OCI-M2 (cell line): Measurements from ENCODE around the gene CILP2.

Source experiments
- DNase-seq: peaks from one replicate; lab custom pipeline; 2025; ENCODE audit not compliant: unreplicated experiment; lab: John Stamatoyannopoulos, UW

Gene CILP2

GRCh38 chr19:19563348-19563848 lies 25.3 kb downstream of the CILP2 start:
- DNase-seq, result no peak

- no peak for DNase-seq
Measured at GRCh38 chr19:19566306-19566705, 28.2 kb downstream of the CILP2 start.

- DNase-seq, result no peak
Measured at GRCh38 chr19:19567391-19567790, 29.3 kb downstream of the CILP2 start.

- DNase-seq, result no peak
Measured at GRCh38 chr19:19568802-19569756, 31.0 kb downstream of the CILP2 start.

GRCh38 chr19:19570571-19570970 lies 32.5 kb downstream of the CILP2 start:
- DNase-seq, result no peak

GRCh38 chr19:19571071-19571786 lies 33.2 kb downstream of the CILP2 start:
- DNase-seq, result no peak

GRCh38 chr19:19575411-19575810 lies 37.3 kb downstream of the CILP2 start:
- DNase-seq, result no peak

- DNase-seq, result no peak
Measured at GRCh38 chr19:19578252-19578651, 40.2 kb downstream of the CILP2 start.

GRCh38 chr19:19579533-19580361 lies 41.7 kb downstream of the CILP2 start:
- no peak for DNase-seq

- no peak for DNase-seq
Measured at GRCh38 chr19:19580418-19580817, 42.4 kb downstream of the CILP2 start.

- no peak for DNase-seq
Measured at GRCh38 chr19:19581391-19581790, 43.3 kb downstream of the CILP2 start.

- no peak for DNase-seq
Measured at GRCh38 chr19:19582471-19582870, 44.4 kb downstream of the CILP2 start.

GRCh38 chr19:19584356-19584755 lies 46.3 kb downstream of the CILP2 start:
- DNase-seq, result no peak

- no peak for DNase-seq
Measured at GRCh38 chr19:19587771-19588170, 49.7 kb downstream of the CILP2 start.

GRCh38 chr19:19588546-19588945 lies 50.5 kb downstream of the CILP2 start:
- DNase-seq, result no peak

- DNase-seq, result no peak
Measured at GRCh38 chr19:19591133-19591825, 53.2 kb downstream of the CILP2 start.

GRCh38 chr19:19592690-19593089 lies 54.6 kb downstream of the CILP2 start:
- no peak for DNase-seq

- no peak for DNase-seq
Measured at GRCh38 chr19:19594381-19594780, 56.3 kb downstream of the CILP2 start.

- no peak for DNase-seq
Measured at GRCh38 chr19:19595171-19595701, 57.2 kb downstream of the CILP2 start.
